ENCODE results near the gene PARD3B. TPM values are rescaled to one million over a fixed set of nuclear protein-coding genes. Genes with fewer than 3 reads are reported as not detected.

Gene PARD3B
- total and polyA plus RNA-seq, 2 of the 8 experiments (the other 6 are each of a cell fraction or from before 2014, with no cell fraction given) = 1.2 to 5.7 TPM

DNA sequence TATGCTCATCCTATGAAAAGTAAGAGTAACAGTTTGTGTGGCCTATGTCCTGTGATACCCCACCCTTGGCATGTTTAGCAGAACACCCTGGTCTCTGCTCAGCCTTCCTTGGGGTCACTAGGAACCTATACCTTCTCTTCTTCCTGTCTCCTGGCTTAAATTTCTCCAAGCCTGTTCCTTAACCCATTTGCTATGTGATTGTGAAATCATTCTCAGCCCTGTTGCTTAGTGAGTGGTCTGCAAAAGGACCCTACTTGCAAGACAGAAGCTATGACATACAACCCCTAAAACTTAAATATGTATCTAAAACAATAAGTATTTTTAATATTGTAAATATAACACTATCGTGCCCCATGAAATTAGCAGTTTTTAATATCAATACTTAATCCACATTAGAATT is 524.7 kb downstream of the PARD3B start:
- no peak for DNase-seq (ENCODE audit: low read depth in 1 of 2, low spot score in 2 of 2)
- Histone ChIP-seq H2BK12ac (ENCODE audit: low read depth, low read length) (0 out of 2 replicates have a peak overlapping the region, but pooled peaks have one; percentile 20), H3K9me3 (ENCODE audit: insufficient read depth in 2 of 2, low read depth in 1 of 2, low read length in 1 of 2) (no peaks in the 10 kb centered on the region), H3K36me3 (ENCODE audit: control insufficient read depth in 2 of 4, insufficient read depth in 4 of 4, low read length in 3 of 4) (no peaks in the 10 kb centered on the region), H3K23ac (ENCODE audit: insufficient read length) (no peak overlapping the region), H3K4me3 (ENCODE audit: extremely low read depth in 1 of 4, insufficient read depth in 2 of 4, low read depth in 3 of 4, low read length in 4 of 4) (no peak overlapping the region), H3K27me3 (replicated peaks in 1 of 4; ENCODE audit: control insufficient read depth in 3 of 4, extremely low read depth in 1 of 4, insufficient read depth in 3 of 4, low read length in 3 of 4) (no peaks in the 10 kb centered on the region), H4K91ac (replicated peaks; ENCODE audit: insufficient read length, low read length) (no peak overlapping the region), H2BK120ac (replicated peaks; ENCODE audit: low read depth, low read length) (no peak overlapping the region), H3K4me1 (replicated peaks in 1 of 4; ENCODE audit: control insufficient read depth in 3 of 4, insufficient read depth in 4 of 4, low read length in 3 of 4) (peaks cover 0 to 5% (median 2%) of the 10 kb centered on the region in 4 experiments; a peak in 2 of 7 replicates), H3K56ac (replicated peaks; ENCODE audit: insufficient read length, low read depth, low read length) (no peak overlapping the region), H4K8ac (ENCODE audit: extremely low read depth, insufficient read depth, low read length) (no peak overlapping the region), H3K79me1 (ENCODE audit: low read depth, low read length) (no peaks in the 10 kb centered on the region), H3K4ac (replicated peaks; ENCODE audit: insufficient read length, low read depth, low read length) (no peak overlapping the region), H2BK15ac (ENCODE audit: low read length) (no peak overlapping the region), H2AFZ (ENCODE audit: low read length) (peak overlapping the region; percentile 48; the same call in 1 of the 2 replicates), H3K79me2 (ENCODE audit: control insufficient read depth in 1 of 2, insufficient read depth in 2 of 2, low read length in 2 of 2) (no peaks in the 10 kb centered on the region), H3K23me2 (ENCODE audit: low read depth, low read length) (no peaks in the 10 kb centered on the region), H4K20me1 (replicated peaks in 1 of 2; ENCODE audit: control insufficient read depth in 1 of 2, insufficient read depth in 2 of 2, low read length in 2 of 2) (no peaks in the 10 kb centered on the region), H4K5ac (ENCODE audit: insufficient read length, low read depth, low read length) (no peak overlapping the region), H2AK5ac (ENCODE audit: low read depth, low read length) (no peak overlapping the region), H3K18ac (ENCODE audit: extremely low read depth, low read length) (peak overlapping the region; percentile 9; the same call in 1 of the 2 replicates), H2BK5ac (ENCODE audit: low read depth, low read length) (no peak overlapping the region), H3K4me2 (ENCODE audit: insufficient read depth in 1 of 2, low read depth in 2 of 2, low read length in 2 of 2) (no peak overlapping the region; a peak in 1 of 4 replicates), H3K27ac (ENCODE audit: low read depth, low read length) (no peak overlapping the region), H2BK20ac (ENCODE audit: low read length) (no peak overlapping the region), H3K14ac (ENCODE audit: insufficient read length) (no peak overlapping the region), H3K9ac (replicated peaks in 1 of 4; ENCODE audit: extremely low read depth in 1 of 4, low read depth in 3 of 4, low read length in 3 of 4) (no peak overlapping the region)
- FAIRE-seq = no peak
- 73% methylated on average over 1 of the region's 1 CpG; no CpG with 5 or more reads in 1 of the 2 experiments for WGBS, 2 experiments (ENCODE audit: extremely low coverage in 1 of 2, insufficient coverage in 1 of 2, insufficient read length in 1 of 2, insufficient replicate concordance in 2 of 2, low coverage in 1 of 2, low lambda C conversion rate in 2 of 2, missing lambda C conversion rate in 1 of 2)
- no peak for TF ChIP-seq SIX5 (IDR thresholded peaks at IDR 0.05; ENCODE audit: low read depth, low read length)
- TF ChIP-seq CEBPB (IDR thresholded peaks at IDR 0.05; ENCODE audit: low read depth, low read length) = peak; percentile 66; the same call in 1 of the 2 replicates
- CTCF ChIA-PET (ENCODE audit: partially characterized antibody) = no interaction called here
- POLR2A ChIA-PET (ENCODE audit: partially characterized antibody) = interaction anchor here (1.6 kb wide), 1 partner anchor 9 kb away, joined by 4 read pairs; no protein-coding TSS in a partner anchor

Measured in H1 (cell line).